ENCODE results near the gene SPIN2A.
"Not testable (repeated sequence)": the region's sequence is repeated elsewhere in the genome, so short reads cannot be mapped to it uniquely, and the experiment has no call there.

- TF ChIP-seq CTCF (conservative IDR thresholded peaks at IDR 0.05; ENCODE audit: low read depth in 2 of 2): peak in 1 of 2 experiments; percentile 20; a peak in 1 of 4 replicates
- not testable (repeated sequence) for TF ChIP-seq REST (IDR thresholded peaks at IDR 0.05; ENCODE audit: unreplicated experiment); POLR2AphosphoS5 (IDR thresholded peaks at IDR 0.05; ENCODE audit: low read depth); ZNF114 (CRISPR knock-in tag; IDR thresholded peaks at IDR 0.05); CREB1 (CRISPR knock-in tag; IDR thresholded peaks at IDR 0.05; ENCODE audit: low read depth); NANOG (IDR thresholded peaks at IDR 0.05; ENCODE audit: borderline replicate concordance); ZNF331 (CRISPR knock-in tag; IDR thresholded peaks at IDR 0.05; ENCODE audit: low read depth); STAT1 (IDR thresholded peaks at IDR 0.05; ENCODE audit: unreplicated experiment); EZH2phosphoT487 (IDR thresholded peaks at IDR 0.05; ENCODE audit: unreplicated experiment); EZH2 (IDR thresholded peaks at IDR 0.05; ENCODE audit: low read depth, unreplicated experiment)
Measured at GRCh38 chrX:57137073-57137472, at the start of gene SPIN2A.

All from GM23338 (cell line).